ENCODE results near the gene ABCC8. TPM values are rescaled to one million over a fixed set of nuclear protein-coding genes. Genes with fewer than 3 reads are reported as not detected.

The ABCC8 gene
- polyA plus RNA-seq, 3 donors, result not detected

GRCh38 chr11:17391493-17392355 lies 84.9 kb downstream of the ABCC8 start:
- Mint-ChIP-seq H3K9me3 (peaks cover 0 to 1% (median 0%) of the 10 kb centered on the region in 7 donors), H3K27ac (no peak overlapping the region), H3K27me3 (ENCODE audit: low read depth in 3 of 3) (peaks cover 16 to 30% (median 23%) of the 10 kb centered on the region in 3 donors), H3K4me1 (peaks cover 10% of the 10 kb centered on the region), H3K36me3 (peaks cover 0 to 4% of the 10 kb centered on the region in 2 donors), H3K4me3 (no peak overlapping the region)
- Histone ChIP-seq H3K27ac (ENCODE audit: low read depth in 1 of 2, low read length in 2 of 2) (no peak overlapping the region), H3K4me2 (replicated peaks; ENCODE audit: extremely low read depth, low read length, poor library complexity, severe bottlenecking) (no peak overlapping the region), H4K20me1 (ENCODE audit: insufficient read depth, low read length) (no peaks in the 10 kb centered on the region), H3K9me3 (replicated peaks in 1 of 2; ENCODE audit: control insufficient read depth in 1 of 2, insufficient read depth in 1 of 2, low read length in 2 of 2) (no peaks in the 10 kb centered on the region), H3K4me3 (replicated peaks in 1 of 3; ENCODE audit: low read depth in 2 of 3, low read length in 3 of 3) (no peak overlapping the region), H2AFZ (ENCODE audit: insufficient read depth, low read depth, low read length, poor library complexity, severe bottlenecking) (peak overlapping the region; percentile 29), H3K79me2 (ENCODE audit: insufficient read depth, low read length) (no peaks in the 10 kb centered on the region), H3K36me3 (replicated peaks in 1 of 2; ENCODE audit: control insufficient read depth in 1 of 2, insufficient read depth in 2 of 2, low read length in 2 of 2) (no peaks in the 10 kb centered on the region), H3K4me1 (ENCODE audit: control insufficient read depth in 1 of 2, insufficient read depth in 2 of 2, low read length in 2 of 2) (peaks cover 10 to 13% of the 10 kb centered on the region in 2 donors), H3K27me3 (ENCODE audit: control insufficient read depth in 2 of 2, insufficient read depth in 2 of 2, low read length in 2 of 2) (peaks cover 3 to 28% of the 10 kb centered on the region in 2 donors), H3K9ac (ENCODE audit: insufficient read depth, low read length, poor library complexity, severe bottlenecking) (no peak overlapping the region)
- TF ChIP-seq CTCF (IDR thresholded peaks at IDR 0.05), result no peak
- intact Hi-C loops (cut with micrococcal nuclease), result no loop called here
- WGBS (ENCODE audit: insufficient coverage), result 93% methylated on average over 3 of the region's 3 CpGs
- DNase-seq, result no peak

DNA sequence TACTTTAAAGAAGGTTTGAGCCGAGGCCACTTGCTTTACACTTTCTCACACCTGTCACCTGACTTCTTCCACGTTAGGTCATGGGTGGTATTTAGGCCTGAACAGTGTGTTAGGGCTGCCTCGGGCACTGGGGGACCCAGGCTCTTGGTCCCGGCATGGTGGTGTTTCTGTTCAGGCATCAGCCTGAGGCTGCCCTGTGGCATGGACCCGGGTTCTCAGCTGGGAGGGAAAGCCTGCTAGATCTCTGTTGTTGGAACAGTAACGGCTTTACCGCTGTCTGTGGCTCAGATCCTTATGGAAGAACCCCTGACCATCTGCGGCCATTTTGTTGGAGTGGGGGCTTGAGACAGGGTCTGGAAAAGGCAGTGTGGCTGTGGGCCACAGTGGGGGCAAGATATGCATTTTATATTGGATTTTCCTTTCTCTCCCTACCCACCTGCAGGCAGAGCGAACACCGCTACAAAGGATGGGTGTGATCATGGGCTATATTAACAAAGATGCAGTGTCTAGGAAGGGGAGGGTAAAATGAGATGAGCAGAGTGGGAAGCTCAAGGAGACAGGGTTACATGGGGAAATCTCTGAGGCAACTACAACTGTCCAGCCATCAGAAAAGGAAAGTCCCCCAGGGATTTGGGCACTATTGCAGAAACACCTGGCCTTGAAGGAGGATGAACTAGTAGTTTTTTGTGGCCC lies 86.5 kb downstream of the ABCC8 start:
- peak overlapping the region in 1 of 3 experiments; percentile 71 for H3K4me3 ChIP-seq (replicated peaks in 1 of 3; ENCODE audit: low read depth in 2 of 3, low read length in 3 of 3)
- Mint-ChIP-seq H3K27ac (no peak overlapping the region), H3K4me1 (peaks cover 10% of the 10 kb centered on the region), H3K4me3 (peak overlapping the region; percentile 27 to 65), H3K27me3 (ENCODE audit: low read depth in 3 of 3) (peaks cover 16 to 30% (median 25%) of the 10 kb centered on the region in 3 donors), H3K36me3 (peaks cover 0 to 4% of the 10 kb centered on the region in 2 donors), H3K9me3 (peaks cover 0 to 1% (median 0%) of the 10 kb centered on the region in 7 donors)
- no peaks in the 10 kb centered on the region for H3K36me3 ChIP-seq (replicated peaks in 1 of 2; ENCODE audit: control insufficient read depth in 1 of 2, insufficient read depth in 2 of 2, low read length in 2 of 2)
- H3K9ac ChIP-seq (ENCODE audit: insufficient read depth, low read length, poor library complexity, severe bottlenecking), result no peak overlapping the region
- peaks cover 3 to 28% of the 10 kb centered on the region in 2 donors for H3K27me3 ChIP-seq (ENCODE audit: control insufficient read depth in 2 of 2, insufficient read depth in 2 of 2, low read length in 2 of 2)
- 81% methylated on average over 5 of the region's 10 CpGs for WGBS (ENCODE audit: insufficient coverage)
- no peaks in the 10 kb centered on the region for H3K9me3 ChIP-seq (replicated peaks in 1 of 2; ENCODE audit: control insufficient read depth in 1 of 2, insufficient read depth in 1 of 2, low read length in 2 of 2)
- no peaks in the 10 kb centered on the region for H3K79me2 ChIP-seq (ENCODE audit: insufficient read depth, low read length)
- H2AFZ ChIP-seq (ENCODE audit: insufficient read depth, low read depth, low read length, poor library complexity, severe bottlenecking), result no peak overlapping the region
- no peak overlapping the region for H3K27ac ChIP-seq (ENCODE audit: low read depth in 1 of 2, low read length in 2 of 2)
- DNase-seq, result no peak
- H3K4me2 ChIP-seq (replicated peaks; ENCODE audit: extremely low read depth, low read length, poor library complexity, severe bottlenecking), result peak overlapping the region; percentile 78
- peaks cover 10 to 13% of the 10 kb centered on the region in 2 donors for H3K4me1 ChIP-seq (ENCODE audit: control insufficient read depth in 1 of 2, insufficient read depth in 2 of 2, low read length in 2 of 2)
- no peaks in the 10 kb centered on the region for H4K20me1 ChIP-seq (ENCODE audit: insufficient read depth, low read length)
- TF ChIP-seq CTCF (IDR thresholded peaks at IDR 0.05), result no peak
- intact Hi-C loops (cut with micrococcal nuclease), result loop anchor here in 1 of 2 donors (5.0 kb wide), 1 partner anchor 112 kb away; no protein-coding TSS in a partner anchor

Data from CD14-positive monocyte (primary cell).